Measurements from ENCODE around the gene SEMA4D.
A peak's percentile ranks its signal among the peaks of the same experiment; 100 is the strongest.

SEMA4D gene

GRCh38 chr9:89524963-89525362 is 27.1 kb upstream of the SEMA4D start:
- TF ChIP-seq, protein P1, sequence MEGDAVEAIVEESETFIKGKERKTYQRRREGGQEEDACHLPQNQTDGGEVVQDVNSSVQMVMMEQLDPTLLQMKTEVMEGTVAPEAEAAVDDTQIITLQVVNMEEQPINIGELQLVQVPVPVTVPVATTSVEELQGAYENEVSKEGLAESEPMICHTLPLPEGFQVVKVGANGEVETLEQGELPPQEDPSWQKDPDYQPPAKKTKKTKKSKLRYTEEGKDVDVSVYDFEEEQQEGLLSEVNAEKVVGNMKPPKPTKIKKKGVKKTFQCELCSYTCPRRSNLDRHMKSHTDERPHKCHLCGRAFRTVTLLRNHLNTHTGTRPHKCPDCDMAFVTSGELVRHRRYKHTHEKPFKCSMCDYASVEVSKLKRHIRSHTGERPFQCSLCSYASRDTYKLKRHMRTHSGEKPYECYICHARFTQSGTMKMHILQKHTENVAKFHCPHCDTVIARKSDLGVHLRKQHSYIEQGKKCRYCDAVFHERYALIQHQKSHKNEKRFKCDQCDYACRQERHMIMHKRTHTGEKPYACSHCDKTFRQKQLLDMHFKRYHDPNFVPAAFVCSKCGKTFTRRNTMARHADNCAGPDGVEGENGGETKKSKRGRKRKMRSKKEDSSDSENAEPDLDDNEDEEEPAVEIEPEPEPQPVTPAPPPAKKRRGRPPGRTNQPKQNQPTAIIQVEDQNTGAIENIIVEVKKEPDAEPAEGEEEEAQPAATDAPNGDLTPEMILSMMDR (IDR thresholded peaks at IDR 0.05; ENCODE audit: insufficient read depth, low read depth, low read length, missing control alignments), result no peak

GRCh38 chr9:89523948-89524347 is 26.0 kb upstream of the SEMA4D start:
- DNase-seq (ENCODE audit: low read depth), result peak; percentile 62
- TF ChIP-seq, protein P1 (IDR thresholded peaks at IDR 0.05; ENCODE audit: insufficient read depth, low read depth, low read length, missing control alignments), result no peak
- no peak overlapping the region for H3K4me3 ChIP-seq (ENCODE audit: low read depth, low read length)

More at GRCh38 chr9:89524963-89525362, 27.1 kb upstream of the SEMA4D start:
- no peak overlapping the region for H3K4me3 ChIP-seq (ENCODE audit: low read depth, low read length)
- no peak for DNase-seq (ENCODE audit: low read depth)

DNA sequence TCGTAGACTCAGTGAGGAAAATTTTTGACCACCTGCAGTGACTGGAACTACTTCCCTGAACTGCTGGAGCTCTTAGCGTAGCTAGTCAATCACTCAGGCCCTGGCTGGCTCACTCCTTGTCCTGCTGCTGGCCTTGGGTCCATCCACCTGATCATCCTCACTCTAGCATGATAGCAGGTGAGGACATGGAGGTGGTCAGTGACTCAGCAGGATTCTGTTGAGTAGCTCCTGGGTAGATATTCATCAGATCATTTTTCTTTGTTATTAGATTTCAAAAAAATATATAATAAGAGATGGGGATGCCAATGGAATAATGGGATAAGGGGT is 25.0 kb upstream of the SEMA4D start:
- DNase-seq (ENCODE audit: low read depth), result no peak
- TF ChIP-seq, protein P1 (IDR thresholded peaks at IDR 0.05; ENCODE audit: insufficient read depth, low read depth, low read length, missing control alignments), result no peak
- peak overlapping the region; percentile 47 for H3K4me3 ChIP-seq (ENCODE audit: low read depth, low read length)

DNA sequence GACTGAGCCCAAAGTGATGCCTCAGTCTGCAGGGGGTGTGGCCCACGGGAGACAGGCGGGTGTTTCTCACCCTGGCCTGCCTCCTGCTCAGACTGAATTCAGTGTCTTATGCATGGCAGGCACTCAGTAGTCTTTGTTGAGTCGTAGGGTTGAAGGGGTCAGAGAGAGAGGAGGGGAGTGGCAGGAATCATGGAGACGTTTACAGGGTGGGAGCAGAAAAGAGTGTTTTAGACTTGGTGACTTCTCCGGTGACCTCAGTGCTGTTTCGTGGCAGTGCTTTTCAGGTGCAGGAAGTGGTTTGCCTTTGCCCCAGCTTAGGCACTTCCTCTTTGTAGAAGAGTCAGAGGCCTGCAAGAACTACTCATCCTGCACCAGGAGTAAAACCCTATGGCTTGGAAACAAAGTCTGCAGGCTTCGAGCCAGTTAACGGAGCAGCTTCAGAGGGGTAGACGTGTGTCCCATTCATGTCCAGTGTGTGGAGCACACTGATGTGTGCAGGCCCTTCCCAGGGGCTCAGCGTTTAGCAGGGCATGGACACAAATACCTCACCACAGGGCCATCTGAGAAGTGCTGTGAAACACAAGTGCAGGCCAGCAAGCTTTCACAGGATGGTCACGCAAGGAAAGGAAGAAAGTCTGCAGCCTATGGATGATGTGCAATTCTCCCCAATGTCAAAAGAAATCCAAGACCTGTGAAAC is 24.5 kb upstream of the SEMA4D start:
- DNase-seq (ENCODE audit: low read depth), result peak; percentile 92
- TF ChIP-seq, protein P1 (IDR thresholded peaks at IDR 0.05; ENCODE audit: insufficient read depth, low read depth, low read length, missing control alignments), result no peak
- H3K4me3 ChIP-seq (ENCODE audit: low read depth, low read length), result peak overlapping the region; percentile 47

GRCh38 chr9:89519366-89519805 is 21.5 kb upstream of the SEMA4D start:
- TF ChIP-seq, protein P1 (IDR thresholded peaks at IDR 0.05; ENCODE audit: insufficient read depth, low read depth, low read length, missing control alignments), result no peak
- no peak overlapping the region for H3K4me3 ChIP-seq (ENCODE audit: low read depth, low read length)
- DNase-seq (ENCODE audit: low read depth), result peak; percentile 32

- TF ChIP-seq, protein P1 (IDR thresholded peaks at IDR 0.05; ENCODE audit: insufficient read depth, low read depth, low read length, missing control alignments), result peak; percentile 29
- peak; percentile 79 for DNase-seq (ENCODE audit: low read depth)
- H3K4me3 ChIP-seq (ENCODE audit: low read depth, low read length), result no peak overlapping the region
Observed at GRCh38 chr9:89518466-89519365, 20.8 kb upstream of the SEMA4D start.
